IPS-18a (cell line): Measurements from ENCODE around the gene UTP15.

Source experiments
- H3K27ac ChIP-seq: one replicate; pipeline ENCODE4 v1.5.1; 2013; ENCODE audit warnings: low read length
- H3K27me3 ChIP-seq: one replicate; pipeline ENCODE4 v1.6.1; 2013; ENCODE audit warnings: mild to moderate bottlenecking, low read length; ENCODE audit not compliant: control insufficient read depth, insufficient read depth
- H3K36me3 ChIP-seq: one replicate; pipeline ENCODE4 v1.6.1; 2013; ENCODE audit warnings: low read depth, low read length; ENCODE audit not compliant: control insufficient read depth
- H3K4me1 ChIP-seq: one replicate; pipeline ENCODE4 v1.6.1; 2013; ENCODE audit warnings: low read depth, low read length; ENCODE audit not compliant: control insufficient read depth
- H3K4me3 ChIP-seq: one replicate; pipeline ENCODE4 v1.5.1; 2013; ENCODE audit warnings: low read length
- H3K9ac ChIP-seq: one replicate; pipeline ENCODE4 v1.6.1; 2013; ENCODE audit warnings: mild to moderate bottlenecking, low read length, moderate library complexity
- H3K9me3 ChIP-seq: one replicate; pipeline ENCODE4 v1.6.1; 2013; ENCODE audit warnings: low read depth, low read length; ENCODE audit not compliant: control insufficient read depth

Gene UTP15

GRCh38 chr5:73582285-73583145 is 17.0 kb downstream of the UTP15 start:
- no peaks in the 10 kb centered on the region for H3K9me3 ChIP-seq
- H3K27ac ChIP-seq = no peak overlapping the region
- H3K36me3 ChIP-seq = peaks cover 29% of the 10 kb centered on the region
- H3K4me1 ChIP-seq = no peaks in the 10 kb centered on the region
- no peak overlapping the region for H3K4me3 ChIP-seq
- H3K9ac ChIP-seq = no peak overlapping the region
- no peaks in the 10 kb centered on the region for H3K27me3 ChIP-seq

- Histone ChIP-seq H3K36me3 (no peaks in the 10 kb centered on the region), H3K4me1 (no peaks in the 10 kb centered on the region), H3K9me3 (no peaks in the 10 kb centered on the region), H3K9ac (no peak overlapping the region), H3K4me3 (no peak overlapping the region), H3K27ac (no peak overlapping the region), H3K27me3 (no peaks in the 10 kb centered on the region)
Measured at GRCh38 chr5:73587923-73588322, 22.4 kb downstream of the UTP15 start.

- Histone ChIP-seq H3K9ac (no peak overlapping the region), H3K27me3 (no peaks in the 10 kb centered on the region), H3K4me1 (no peaks in the 10 kb centered on the region), H3K4me3 (no peak overlapping the region), H3K36me3 (no peaks in the 10 kb centered on the region), H3K27ac (no peak overlapping the region), H3K9me3 (no peaks in the 10 kb centered on the region)
Measured at GRCh38 chr5:73591102-73591695, 25.7 kb downstream of the UTP15 start.

- Histone ChIP-seq H3K36me3 (no peaks in the 10 kb centered on the region), H3K4me1 (no peaks in the 10 kb centered on the region), H3K9me3 (no peaks in the 10 kb centered on the region), H3K4me3 (no peak overlapping the region), H3K27me3 (no peaks in the 10 kb centered on the region), H3K27ac (no peak overlapping the region), H3K9ac (no peak overlapping the region)
Measured at GRCh38 chr5:73591698-73592501, 26.4 kb downstream of the UTP15 start.

- Histone ChIP-seq H3K4me1 (no peaks in the 10 kb centered on the region), H3K27ac (no peak overlapping the region), H3K9ac (no peak overlapping the region), H3K4me3 (no peak overlapping the region), H3K9me3 (no peaks in the 10 kb centered on the region), H3K36me3 (no peaks in the 10 kb centered on the region), H3K27me3 (no peaks in the 10 kb centered on the region)
Measured at GRCh38 chr5:73592551-73592950, 27.0 kb downstream of the UTP15 start.

GRCh38 chr5:73596705-73597328 is 31.3 kb downstream of the UTP15 start:
- Histone ChIP-seq H3K36me3 (no peaks in the 10 kb centered on the region), H3K27me3 (no peaks in the 10 kb centered on the region), H3K27ac (no peak overlapping the region), H3K9ac (no peak overlapping the region), H3K4me3 (no peak overlapping the region), H3K9me3 (no peaks in the 10 kb centered on the region), H3K4me1 (no peaks in the 10 kb centered on the region)

GRCh38 chr5:73599380-73599779 is 33.8 kb downstream of the UTP15 start:
- H3K36me3 ChIP-seq = no peaks in the 10 kb centered on the region
- no peaks in the 10 kb centered on the region for H3K27me3 ChIP-seq
- no peak overlapping the region for H3K4me3 ChIP-seq
- no peak overlapping the region for H3K9ac ChIP-seq
- H3K9me3 ChIP-seq = no peaks in the 10 kb centered on the region
- no peaks in the 10 kb centered on the region for H3K4me1 ChIP-seq
- no peak overlapping the region for H3K27ac ChIP-seq

GRCh38 chr5:73603998-73604397 is 38.5 kb downstream of the UTP15 start:
- no peaks in the 10 kb centered on the region for H3K4me1 ChIP-seq
- no peaks in the 10 kb centered on the region for H3K9me3 ChIP-seq
- H3K36me3 ChIP-seq = no peaks in the 10 kb centered on the region
- H3K27ac ChIP-seq = no peak overlapping the region
- H3K4me3 ChIP-seq = no peak overlapping the region
- H3K27me3 ChIP-seq = no peaks in the 10 kb centered on the region
- H3K9ac ChIP-seq = no peak overlapping the region

GRCh38 chr5:73605223-73606087 is 39.9 kb downstream of the UTP15 start:
- H3K27ac ChIP-seq = no peak overlapping the region
- H3K9me3 ChIP-seq = no peaks in the 10 kb centered on the region
- no peak overlapping the region for H3K4me3 ChIP-seq
- H3K36me3 ChIP-seq = no peaks in the 10 kb centered on the region
- H3K27me3 ChIP-seq = no peaks in the 10 kb centered on the region
- H3K4me1 ChIP-seq = no peaks in the 10 kb centered on the region
- H3K9ac ChIP-seq = no peak overlapping the region

GRCh38 chr5:73606206-73606753 is 40.7 kb downstream of the UTP15 start:
- Histone ChIP-seq H3K27me3 (no peaks in the 10 kb centered on the region), H3K9me3 (no peaks in the 10 kb centered on the region), H3K36me3 (no peaks in the 10 kb centered on the region), H3K27ac (no peak overlapping the region), H3K4me3 (no peak overlapping the region), H3K9ac (no peak overlapping the region), H3K4me1 (no peaks in the 10 kb centered on the region)
